DMS79 (cell line): ENCODE results near the gene EN2.

ENCODE experiments used
- DNase-seq: peaks from one replicate; lab custom pipeline; 2025; lab: John Stamatoyannopoulos, UW

Gene EN2

DNA sequence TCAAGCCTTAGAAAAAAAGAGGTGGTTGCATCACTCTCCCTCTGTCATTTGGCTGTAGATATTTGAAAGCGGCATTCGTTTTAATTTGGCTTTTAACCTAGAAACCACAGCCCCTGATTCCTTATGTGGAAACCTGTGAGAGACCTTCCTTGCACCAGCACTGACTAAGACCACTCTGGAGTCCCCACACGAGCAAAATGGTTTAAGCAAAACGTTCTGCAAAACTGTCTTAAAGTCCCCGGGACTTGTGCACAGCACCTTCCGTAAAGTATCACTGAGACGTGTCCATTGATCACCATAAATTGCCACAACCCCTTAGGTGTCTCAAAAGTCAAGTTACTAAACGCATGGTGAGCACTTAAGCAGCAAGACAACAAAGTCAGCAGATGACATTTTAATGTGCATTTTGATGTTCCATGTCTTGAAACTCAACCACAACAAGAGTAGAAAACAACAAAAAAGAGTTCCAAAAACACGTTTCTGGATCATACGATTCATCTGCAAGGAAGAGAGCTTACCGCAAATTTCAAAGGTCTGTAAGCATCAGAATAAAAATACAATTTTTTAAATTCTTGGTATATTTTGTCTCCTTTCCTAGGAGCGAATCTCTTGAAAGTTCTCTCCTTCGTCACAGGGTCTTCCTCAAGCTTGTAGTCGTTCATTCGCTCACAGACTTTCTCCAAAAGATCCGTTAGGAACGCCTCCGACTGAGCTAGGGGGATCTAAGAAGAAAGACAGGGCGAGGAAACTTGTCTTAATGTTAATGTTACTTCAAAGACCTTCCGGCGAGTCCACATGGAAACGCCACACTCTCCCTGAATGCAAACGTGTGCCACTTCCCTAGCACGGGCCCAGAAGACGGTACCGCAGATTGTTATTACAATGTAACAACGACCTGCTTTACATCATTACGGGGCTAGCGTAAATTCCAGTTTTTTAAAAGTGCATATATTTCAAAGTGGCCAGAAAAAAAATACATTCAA, 50.7 kb downstream of the EN2 start:
- DNase-seq = no peak

DNA sequence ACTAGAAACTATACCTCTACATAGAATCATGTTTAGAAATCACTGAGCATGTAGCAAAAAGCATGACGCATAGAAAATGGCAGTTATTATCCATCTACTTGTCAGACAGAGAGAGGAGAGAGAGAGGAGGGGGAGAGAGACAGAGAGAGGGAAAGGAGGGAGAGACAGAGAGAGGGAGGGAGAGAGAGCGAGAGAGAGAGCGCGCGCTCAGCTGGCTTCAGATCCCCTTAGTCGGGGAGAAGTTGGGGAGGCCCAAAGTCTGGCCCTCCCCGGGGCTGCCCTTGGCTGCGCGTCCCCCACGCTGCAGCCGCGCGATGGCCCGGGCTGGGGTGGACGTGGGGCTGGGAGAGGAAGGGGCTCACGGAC, 51.4 kb downstream of the EN2 start:
- no peak for DNase-seq

DNA sequence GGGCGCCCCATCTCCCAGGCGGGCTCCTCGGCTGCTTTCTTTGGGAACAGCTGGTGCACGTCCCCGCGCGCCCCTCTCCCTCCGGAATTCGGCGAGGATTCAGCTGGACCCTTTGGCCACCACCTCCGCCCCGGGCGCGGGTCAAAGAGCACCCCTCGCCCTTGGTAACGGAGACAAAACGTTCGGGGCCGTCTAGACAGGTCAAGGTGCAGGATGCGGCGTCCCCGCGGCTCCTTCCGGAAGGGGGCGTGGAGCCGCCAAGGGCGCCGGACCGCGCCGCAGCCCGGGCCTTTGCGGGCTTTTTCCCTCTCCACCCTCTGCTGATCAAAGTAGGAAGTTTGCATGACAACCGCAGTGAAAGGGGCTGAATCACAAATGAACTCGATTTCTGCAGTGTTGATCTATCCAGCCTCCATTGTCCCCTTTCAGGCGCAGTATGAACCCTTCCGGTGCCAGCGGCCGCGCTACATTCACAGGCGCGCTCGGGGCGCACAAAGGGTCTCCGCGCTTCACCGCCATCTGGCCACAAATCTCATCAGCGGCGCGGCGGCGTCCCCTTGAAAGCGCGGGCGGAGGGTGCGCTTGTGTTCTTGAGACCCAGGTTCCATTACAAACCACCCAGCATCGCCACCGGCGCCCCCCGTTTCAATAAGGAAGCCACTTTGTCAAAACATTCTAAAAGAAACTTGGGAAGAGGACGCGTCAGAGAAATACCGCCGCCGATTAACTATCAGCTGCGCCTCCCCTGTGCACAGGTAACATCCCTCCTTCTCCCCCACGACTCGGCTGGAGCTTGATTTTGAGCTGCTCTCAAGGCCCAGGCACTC, 52.0 kb downstream of the EN2 start:
- no peak for DNase-seq

DNA sequence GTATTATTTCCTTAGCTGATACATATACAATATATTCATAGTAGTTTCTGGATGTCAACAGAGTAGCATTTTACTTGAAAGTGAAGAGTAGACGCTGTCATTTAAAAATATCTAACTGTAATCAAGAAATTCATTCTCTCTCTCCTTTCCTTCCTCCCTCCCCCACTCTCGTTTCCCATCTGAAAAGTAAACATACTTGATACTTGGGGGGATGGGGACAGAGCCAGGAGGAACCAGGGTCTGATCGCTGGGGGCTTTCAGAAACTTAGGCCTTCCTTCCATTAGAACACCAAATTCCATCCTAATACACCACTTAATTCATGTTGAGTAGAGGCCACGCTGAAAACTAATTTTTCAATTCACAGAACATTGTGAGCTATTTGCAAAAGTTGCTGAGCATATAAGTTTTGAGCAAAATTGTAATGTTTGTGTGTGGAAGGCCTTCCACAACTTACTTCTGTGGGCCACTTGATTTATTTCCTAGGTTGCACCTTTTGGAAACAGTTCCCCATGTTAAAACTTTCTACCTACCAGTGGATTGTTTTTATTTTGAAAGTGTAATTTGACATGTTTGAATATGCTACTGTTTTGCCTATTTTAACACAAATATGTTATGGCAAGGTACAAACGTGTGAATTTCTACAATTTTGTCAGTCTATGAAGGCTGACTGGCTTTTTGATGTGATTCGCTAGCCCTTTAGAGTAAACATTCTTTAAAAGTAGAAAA, 53.2 kb downstream of the EN2 start:
- DNase-seq = no peak

DNA sequence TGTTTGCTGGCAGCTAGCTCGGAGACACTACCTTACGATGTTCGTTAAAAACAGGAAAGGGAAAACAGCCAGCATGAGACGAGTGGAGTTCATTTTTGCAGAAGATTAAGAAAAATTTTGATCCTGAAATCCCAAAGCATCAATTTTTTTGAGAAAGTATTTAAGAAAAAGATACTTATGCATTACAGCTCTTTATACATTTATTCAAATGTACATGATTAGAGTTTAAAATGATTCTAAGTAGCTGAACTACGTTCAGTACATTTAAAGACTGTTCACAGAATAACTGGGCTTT, 53.7 kb downstream of the EN2 start:
- no peak for DNase-seq

DNA sequence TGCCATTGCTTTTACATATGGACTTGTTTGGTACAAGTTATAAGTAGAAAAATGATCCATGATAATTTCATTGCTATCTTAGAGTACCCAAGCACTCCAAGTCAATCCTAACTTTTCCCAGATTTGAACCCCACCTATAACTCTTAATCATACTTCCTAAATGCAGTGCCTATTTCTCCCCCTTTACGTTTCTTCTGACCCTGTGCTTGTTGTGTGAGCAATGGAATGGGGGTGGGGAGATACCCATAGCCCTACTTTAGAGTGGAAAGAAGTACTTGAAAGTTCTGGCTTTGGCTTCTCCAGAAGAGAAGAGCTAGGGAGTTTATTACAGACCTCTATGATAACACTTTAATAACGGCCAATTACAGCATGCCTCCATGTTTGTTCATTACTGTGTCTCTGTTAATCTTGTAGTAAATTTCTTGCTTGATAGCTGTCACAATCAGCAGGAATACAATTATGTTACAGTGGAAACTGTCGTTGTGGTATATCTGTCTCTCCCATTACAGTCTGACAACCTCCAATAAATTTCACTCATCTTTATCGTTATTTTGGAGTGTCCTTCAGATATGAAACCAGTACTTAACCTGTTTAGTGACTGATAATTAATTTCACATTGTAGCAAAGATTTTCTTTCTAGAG, 54.4 kb downstream of the EN2 start:
- no peak for DNase-seq

- DNase-seq = no peak
Measured at GRCh38 chr7:155513543-155514285, 55.8 kb downstream of the EN2 start.

DNA sequence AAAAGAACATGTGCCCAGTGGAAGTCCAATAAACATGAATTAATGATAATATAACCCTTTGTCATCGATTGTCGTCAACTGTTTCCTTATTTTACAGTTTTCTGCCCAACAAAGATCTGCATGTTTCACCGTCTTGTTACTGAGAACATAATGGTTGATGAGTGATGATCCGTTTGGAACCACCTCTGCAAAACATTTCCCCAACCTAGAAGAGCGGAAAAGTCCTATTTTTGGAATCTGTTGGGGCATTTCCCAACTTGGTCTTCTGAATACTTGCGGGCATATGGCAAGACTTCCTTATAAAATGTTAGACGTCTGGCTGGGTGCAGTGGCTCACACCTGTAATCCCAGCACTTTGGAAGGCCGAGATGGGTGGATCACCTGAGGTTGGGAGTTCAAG, 56.4 kb downstream of the EN2 start:
- DNase-seq = no peak
